T-helper 9 cell (primary cell): ENCODE measurements around the gene PPP1R15B.
A peak's percentile ranks its signal among the peaks of the same experiment; 100 is the strongest.
"Not testable (repeated sequence)": the region's sequence is repeated elsewhere in the genome, so short reads cannot be mapped to it uniquely, and the experiment has no call there.

Experiments
- DNase-seq: peaks from one replicate; pipeline ENCODE4 v3.0.0-alpha.2; 2020

The PPP1R15B gene

DNA sequence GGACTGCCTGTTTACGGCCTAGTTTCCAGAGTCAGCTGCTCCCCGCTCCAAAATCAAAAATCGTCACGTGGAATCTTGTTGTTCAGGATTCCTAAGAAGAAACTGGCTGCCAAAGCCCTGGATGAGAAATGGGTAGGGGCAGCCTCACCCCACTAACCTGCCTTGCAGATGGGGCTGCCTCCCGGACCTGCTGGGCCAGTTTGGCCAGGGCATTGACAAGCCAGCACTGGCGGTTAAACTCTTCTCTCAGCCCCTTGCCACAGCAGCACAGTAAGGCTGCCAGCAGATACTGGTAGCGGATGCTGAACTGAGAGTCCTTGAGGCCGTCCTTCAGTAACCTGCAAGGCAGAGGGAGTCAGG lies 31.6 kb upstream of the PPP1R15B start:
- no peak for DNase-seq

DNA sequence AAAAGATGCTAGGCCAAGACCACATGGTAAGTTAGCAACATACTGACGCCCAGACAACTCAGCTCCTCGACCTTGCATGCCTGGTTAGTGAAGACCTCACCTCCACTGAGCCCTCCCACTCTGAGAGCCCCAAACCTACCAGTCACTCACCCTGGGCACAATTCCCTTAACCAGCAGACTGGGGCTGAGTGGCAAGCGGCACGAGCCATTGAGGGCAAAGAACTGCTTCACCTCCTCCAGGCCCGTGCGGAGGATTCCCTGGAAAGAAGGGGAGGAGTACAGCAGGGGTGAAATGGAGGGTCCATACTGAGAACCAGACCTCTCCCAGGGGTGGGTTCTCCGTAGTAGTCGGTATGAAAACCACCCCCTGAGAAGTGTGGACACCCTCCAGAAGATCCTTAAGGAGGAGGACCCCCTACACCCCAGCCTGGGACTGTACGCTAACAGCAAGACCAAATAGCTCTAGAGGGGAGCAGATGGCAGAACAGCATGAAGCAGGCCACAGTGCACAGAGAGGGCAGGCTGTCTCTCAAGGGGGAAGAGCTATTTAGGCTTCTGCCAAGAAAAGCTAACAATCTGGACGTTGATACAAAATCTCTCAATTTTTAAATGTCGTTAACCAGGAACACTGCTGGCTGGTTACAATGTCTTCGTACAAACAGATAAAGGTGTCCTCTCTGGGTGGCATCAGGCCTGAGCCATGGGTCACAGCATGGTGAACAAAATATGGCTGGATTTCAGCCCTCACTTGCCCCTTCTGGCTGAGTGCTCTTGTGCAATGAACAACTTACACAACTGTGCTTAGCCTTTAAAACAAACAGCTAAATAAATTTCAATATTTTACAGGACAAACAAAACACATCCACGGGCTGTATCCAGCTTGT lies 31.0 kb upstream of the PPP1R15B start:
- no peak for DNase-seq

DNA sequence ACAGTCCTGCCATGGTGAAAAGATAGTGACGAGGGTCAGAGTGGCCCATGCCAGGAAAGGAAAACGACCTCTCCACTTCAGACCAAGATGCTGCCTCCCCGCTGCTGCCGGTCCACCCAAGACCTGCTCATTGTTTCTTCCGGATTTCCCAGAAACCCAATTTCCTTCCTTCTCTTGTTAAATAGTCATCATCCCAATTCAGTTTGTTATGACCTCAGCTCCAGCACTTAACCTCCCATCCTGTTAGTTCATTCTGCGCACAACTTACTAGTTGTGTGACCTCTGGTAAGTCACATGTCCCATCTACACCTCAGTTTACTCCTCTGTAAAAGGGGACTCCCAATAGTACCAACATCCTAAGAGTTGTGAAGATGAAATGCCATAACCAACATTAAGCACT lies 29.9 kb upstream of the PPP1R15B start:
- no peak for DNase-seq

DNA sequence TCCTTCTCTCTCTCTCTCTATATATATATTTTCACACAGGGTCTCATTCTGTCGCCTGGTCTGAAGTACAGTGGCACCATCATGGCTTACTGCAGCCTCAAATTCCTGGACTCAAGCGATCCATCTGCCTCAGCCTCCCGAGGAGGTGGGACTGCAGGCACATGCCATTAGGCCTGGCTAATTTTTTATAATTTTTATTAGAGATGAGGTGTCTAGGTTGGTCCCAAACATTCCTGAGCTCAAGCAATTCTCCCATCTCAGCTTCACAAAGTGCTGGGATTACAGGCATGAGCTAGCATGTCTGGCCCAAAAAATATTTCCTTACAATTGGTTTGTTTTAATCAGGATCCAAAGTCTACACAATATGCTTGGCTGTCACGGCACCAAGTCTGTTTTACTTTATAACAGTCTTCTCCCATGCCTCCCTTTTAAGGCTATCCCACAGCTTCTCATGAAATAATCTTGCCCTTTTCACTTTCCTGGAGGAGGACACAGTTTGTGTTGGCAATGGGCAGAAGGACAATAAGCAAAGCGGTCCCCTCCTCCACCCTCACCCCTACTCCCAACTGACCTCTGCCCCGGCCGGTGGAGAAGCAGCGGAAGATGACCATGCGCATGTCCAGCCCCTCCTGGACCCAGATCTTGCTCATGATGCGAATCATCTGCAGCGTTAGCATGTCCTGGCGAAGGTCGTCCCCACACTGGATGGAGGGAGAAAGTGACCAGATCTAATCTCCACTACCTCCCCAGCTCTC lies 28.2 kb upstream of the PPP1R15B start:
- no peak for DNase-seq

GRCh38 chr1:204438628-204439027 lies 27.0 kb upstream of the PPP1R15B start:
- no peak for DNase-seq

DNA sequence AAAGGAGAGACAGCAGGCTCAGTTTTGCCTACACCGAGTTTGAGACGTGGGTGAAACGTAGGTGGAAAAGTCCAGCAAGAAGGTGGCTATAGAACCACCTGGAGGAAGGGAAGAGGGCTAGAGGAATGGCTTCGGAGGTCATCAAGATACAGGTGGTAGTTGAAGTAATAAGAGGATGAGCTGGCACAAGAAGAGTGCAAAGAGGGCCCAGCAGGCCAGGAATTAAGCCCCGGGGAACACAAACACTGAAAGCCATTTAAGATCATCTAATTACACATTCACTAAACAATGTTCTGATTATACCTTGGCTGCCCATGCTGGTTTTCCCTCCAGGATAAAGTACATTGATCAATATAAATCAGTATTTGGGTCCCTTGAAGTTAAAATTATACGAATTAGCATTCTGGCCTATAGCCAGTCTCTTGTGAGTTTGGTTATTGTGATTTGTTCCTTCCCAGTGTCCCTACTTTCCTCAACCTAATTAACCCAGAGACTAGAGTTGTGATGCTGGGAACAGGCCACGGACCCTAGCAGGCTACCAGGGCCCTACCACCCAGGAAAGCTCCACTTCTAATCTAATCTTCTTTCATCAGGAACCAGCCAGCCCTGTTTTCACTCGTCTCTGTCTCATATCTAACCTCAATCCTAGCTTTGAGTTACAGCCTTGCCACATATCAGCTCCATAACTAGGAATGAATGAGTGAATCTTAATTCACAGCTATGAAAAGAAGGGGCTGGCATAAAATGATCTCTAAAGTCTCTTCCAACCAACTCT lies 26.4 kb upstream of the PPP1R15B start:
- no peak for DNase-seq

- DNase-seq: no peak
Observed at GRCh38 chr1:204435872-204436271, 24.3 kb upstream of the PPP1R15B start.

DNA sequence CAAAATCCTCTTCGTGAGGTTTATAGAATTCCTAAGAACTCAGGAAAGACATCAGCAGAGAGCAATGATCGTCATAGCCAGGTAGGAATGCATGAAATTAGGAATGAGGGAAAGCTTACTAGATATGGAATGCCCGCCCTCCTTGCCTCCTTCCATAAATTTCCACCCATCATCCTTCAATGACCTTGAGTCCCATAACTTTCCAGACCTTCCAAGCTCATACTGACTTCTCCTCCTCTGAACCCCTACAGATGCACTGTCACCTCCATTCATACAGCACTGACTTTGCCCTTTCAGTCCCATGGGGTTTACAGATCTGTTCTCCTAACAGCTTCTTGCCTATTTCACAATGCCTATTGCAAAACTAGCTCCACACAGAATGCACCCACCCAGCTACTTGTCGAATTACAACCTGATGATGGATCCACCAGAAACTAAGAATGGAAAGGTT lies 23.8 kb upstream of the PPP1R15B start:
- DNase-seq: no peak

DNA sequence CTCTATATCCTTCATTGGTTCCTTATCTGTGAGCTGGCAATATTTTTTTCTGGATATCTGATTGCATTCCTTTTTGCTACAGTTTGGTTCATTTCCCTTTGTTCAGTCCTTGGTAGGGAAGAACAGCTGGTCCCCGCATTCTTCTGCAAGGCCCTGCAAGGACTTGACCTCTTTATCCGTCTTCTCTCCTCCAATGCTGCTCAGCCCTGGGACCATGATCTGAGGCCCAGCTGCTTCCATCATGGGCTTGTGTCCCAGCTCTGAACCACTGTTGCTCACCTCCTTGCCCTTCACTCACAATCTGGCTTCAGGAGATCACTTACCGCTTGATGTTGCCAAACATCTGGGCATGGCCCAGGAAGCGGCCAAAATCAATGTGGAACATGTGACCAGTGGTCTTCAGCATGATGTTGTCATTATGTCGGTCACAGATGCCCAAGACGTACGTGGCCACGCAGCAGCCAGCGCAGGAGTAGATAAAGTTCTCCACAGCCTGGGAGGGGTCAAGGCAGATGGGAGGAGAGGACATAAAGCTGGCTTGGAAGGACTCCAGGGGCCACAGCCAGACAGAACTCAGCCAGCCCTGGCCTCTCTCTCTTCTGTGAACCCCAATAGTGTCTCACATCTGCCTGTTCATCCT lies 22.6 kb upstream of the PPP1R15B start:
- no peak for DNase-seq

- DNase-seq: no peak
Observed at GRCh38 chr1:204432708-204433107, 21.1 kb upstream of the PPP1R15B start.

GRCh38 chr1:204431310-204432184 lies 19.9 kb upstream of the PPP1R15B start:
- peak; percentile 82 for DNase-seq

- DNase-seq: no peak
Observed at GRCh38 chr1:204429746-204430145, 18.1 kb upstream of the PPP1R15B start.

- no peak for DNase-seq
Observed at GRCh38 chr1:204426971-204427701, 15.5 kb upstream of the PPP1R15B start.

GRCh38 chr1:204426474-204426873 lies 14.9 kb upstream of the PPP1R15B start:
- no peak for DNase-seq

DNA sequence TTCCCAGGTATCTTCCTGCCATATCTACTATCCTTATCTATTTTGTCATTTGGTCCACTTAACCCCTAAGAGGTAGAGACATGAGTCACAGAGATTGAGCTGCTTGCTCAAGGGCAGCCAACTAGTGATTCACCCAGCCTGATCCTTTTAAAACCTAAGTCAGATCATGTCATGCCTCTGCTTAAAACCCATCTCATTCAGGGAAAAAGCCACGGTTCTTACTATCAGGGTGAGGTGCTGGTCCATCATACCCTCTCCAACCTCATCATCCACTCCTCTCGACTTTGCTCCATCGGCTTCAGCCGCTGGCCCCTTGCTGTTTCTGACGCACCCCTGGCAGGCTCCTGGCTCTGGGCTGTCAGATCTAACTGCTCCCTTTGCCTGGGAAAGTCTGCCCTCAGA lies 14.4 kb upstream of the PPP1R15B start:
- no peak for DNase-seq

- no peak for DNase-seq
Observed at GRCh38 chr1:204424621-204425020, 13.0 kb upstream of the PPP1R15B start.

DNA sequence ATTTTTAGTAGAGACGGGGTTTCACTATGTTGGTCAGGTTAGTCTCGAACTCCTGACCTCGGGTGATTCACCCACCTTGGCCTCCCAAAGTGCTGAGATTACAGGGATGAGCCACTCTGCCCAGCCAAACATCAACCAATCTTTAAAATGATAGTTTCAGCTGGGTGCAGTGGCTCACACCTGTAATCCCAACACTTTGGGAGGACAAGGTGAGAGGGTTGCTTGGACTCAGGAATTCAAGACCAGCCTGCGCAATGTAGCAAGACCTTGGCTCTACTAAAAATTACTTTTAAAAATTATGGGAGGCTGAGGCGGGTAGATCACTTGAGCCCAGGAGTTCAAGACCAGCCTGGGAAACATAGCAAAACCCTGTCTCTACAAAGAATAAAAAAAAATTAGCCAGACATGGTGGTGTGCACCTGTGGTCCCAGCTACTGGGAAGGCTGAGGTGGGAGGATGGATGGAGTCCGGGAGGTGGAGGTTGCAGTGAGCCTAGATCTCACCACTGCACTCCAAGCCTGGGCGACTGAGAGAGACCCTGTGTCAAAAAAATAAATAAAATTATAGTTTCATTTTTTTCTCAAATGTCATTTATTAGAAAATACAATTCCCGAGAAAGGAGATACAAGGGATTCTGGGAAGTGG lies 10.6 kb upstream of the PPP1R15B start:
- DNase-seq: not testable (repeated sequence)

DNA sequence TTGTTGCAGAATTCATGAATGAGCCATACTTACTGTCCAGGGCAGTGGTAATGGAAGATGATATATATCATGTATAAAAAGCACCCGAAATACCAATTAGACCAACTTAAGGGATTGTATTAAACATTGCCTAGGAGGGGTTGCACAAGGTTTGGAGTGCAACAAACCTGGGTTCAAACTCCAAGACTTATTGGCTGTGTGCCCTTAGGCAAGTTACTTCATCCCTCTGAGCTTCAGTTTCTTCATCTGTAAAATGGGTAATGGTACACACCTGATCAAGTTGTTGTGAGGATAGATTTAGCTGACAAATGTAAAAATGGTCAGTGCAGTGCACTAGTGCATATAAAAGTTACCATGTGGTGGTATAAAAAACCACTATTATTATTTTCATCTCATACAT lies 9.8 kb upstream of the PPP1R15B start:
- DNase-seq: no peak

DNA sequence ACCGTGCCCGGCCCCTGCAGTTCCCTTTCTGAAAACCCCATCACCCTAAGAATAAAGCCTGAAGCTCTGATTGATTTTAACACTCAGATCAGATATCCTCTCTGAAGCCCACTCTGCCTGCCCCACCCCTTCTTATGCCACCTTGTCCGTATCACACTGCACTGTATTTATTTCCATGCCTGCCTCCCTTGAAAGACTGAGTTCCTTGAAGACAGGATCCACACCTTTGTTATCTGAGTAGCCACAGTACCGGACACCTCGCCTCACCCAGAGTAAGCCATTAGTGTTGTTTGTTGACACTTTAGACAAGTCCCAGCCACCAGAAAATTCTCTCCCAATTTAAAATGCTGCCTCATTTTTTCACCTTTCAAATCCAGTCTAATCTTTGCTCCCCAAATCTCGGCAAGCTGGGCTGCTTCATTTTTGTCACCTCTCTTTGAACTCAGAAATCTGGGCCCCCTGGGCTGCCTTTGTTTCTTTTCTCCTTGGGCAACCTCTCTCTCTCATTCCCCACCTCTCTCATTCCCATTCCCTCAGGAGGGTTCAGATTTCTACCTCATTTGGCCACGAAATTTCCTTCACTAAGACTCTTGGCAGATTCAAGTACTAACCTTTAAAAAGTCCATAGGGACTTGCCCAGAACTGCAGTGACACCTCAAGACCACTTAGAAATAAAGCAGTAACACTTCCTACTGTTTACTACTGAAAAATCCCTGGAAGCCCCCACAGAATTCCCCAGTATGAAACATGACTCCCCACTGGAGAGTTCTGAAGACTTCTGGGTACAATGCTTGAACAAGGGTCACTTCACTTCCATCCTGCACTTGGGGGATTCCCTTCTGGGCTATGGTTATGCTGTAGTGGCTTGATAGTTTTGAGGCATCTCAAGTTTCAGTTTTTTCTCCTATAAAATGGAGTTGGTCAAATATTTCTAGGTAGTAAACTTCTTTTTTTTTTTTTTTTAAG lies 8.7 kb upstream of the PPP1R15B start:
- DNase-seq: no peak
